Activated naive CD4-positive, alpha-beta T cell treated with Interleukin-2 at 50 U/mL for 16 hours (primary cell): ENCODE measurements around the gene CLEC4E.
"Not testable (repeated sequence)": the region's sequence is repeated elsewhere in the genome, so short reads cannot be mapped to it uniquely, and the experiment has no call there.

Experiments
- DNase-seq: peaks from one replicate; pipeline ENCODE4 v3.0.0-alpha.2; 2020

The CLEC4E gene

GRCh38 chr12:8532045-8532444 is 8.7 kb downstream of the CLEC4E start:
- no peak for DNase-seq

GRCh38 chr12:8527250-8528130 is 13.2 kb downstream of the CLEC4E start:
- DNase-seq = no peak

DNA sequence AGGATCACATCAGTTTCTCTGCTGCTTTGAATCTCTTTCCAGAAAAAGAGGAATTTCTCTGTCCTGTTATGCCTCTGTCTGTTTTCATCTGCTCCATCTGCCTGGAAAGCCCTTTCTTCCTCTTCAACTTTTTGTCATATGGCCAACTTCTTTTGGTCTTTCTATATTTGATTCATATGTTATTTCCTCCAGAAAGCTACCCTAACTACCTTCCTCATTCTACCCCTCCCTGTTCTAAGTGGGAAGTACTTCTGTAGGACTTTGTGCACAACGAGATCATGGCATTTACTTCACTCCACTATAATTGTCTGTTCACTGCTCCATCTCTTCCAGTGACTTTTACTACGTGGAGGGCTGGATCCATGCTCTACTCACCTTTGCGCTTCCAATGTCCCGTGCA is 21.5 kb downstream of the CLEC4E start:
- no peak for DNase-seq

GRCh38 chr12:8517971-8518370 is 22.7 kb downstream of the CLEC4E start:
- DNase-seq = no peak

- DNase-seq = no peak
Measured at GRCh38 chr12:8513256-8513655, 27.4 kb downstream of the CLEC4E start, which contains the start of gene CLEC4D. Gene CLEC4D, plus strand, starts transcription at chr12:8513503. Its CDS starts 230 bp downstream, at chr12:8513733.

DNA sequence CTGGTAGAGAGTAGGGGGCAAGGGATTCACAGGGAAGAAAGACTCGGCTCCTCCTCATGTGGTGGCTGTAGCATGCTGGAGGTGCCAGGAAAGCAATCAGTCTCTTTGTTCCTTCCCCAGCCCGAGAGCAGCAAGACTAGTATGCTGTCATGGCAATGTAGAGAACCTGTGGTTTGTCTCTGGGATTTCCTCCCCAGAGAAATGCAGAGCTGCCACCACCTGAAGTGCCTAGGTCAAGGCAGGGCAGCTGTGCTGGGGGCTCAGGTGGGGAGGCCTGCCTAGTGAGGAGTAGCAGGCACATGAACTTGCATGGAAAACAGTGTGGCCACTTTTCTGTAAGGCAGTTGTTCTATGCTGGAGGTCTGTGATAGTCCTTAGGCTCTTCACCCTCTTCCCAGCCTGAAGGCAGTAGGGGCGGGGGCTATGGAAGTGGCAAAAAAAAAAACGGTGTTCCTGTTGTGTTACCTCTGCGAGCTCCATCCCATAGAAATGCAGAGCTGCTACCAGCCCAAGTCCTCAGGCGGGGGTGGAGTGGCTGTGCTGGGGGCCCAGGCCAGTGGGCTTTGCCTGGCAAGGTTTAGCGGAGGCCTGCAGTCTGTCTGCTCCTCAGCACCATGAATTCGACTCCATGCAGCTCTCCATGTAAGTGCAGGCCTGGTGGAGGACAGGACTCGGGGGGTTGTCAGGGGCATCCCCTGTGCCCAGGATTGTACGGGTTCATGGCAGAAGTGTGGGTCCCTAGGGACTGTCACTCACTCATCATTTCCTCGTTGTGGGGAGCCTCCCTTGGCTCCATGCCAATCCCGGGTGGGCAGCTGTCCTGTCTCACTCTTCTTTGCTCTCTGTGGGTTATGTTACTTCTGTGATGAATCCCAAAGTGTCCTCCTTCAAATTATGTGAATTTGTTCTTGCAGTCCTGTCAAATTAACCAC is 31.5 kb downstream of the CLEC4E start:
- no peak for DNase-seq

GRCh38 chr12:8508223-8508622 is 32.5 kb downstream of the CLEC4E start:
- no peak for DNase-seq

DNA sequence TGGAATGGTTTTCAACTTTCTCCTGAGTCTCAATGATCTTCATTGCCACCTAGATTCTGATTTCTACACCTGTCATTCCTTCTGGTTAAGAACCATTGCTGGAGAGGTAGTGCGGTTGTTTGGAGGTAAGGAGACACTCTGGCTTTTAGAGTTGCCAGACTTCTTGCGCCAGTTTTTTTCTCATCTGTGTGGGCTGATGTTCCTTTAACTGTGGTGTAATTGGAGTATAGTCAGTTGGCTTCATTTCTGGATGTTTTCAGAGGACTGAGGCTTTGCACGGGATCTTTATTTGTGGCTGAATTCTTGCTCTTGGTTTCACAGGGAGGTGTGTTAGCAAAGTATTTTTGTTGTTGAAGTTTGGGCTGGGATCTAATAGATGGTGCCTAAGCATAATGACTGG is 33.1 kb downstream of the CLEC4E start:
- DNase-seq = no peak

DNA sequence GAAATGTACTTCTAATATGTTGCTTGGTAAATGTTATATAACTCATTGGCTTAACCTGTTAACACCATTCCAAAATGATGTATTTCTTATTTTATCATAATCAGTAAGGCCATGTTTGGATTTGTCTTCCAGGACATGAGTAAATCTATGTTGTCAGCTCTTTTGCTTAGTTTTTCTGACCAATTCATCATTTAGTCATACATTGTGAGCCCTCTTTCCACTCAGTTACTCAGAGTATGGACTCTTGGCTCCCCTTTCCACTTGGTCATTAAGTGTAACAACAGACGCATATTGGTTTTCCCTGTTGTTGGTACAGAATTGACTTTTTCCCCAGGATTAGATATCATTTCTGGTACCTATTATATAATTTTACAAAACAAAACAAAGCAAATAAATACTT is 36.4 kb downstream of the CLEC4E start:
- DNase-seq = no peak

DNA sequence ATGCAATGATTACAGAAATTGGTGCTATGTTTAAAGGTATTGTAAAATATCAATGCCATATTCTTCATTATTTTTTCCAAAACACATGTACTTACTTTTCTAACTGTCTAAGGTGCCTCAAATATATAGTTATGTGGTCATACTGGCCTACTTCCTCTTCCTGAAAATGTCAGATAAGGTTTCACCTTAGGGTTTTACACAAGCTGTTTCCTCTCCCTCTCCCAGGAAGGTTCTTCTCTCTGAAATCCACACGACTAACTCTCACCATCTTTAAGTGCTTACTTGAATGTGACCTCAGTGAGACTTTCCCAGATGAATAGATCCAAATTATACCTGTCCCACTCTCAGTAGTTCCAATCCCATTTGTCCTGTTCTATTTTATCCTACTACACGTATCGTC is 39.0 kb downstream of the CLEC4E start:
- DNase-seq = no peak

GRCh38 chr12:8499616-8500015 is 41.1 kb downstream of the CLEC4E start:
- no peak for DNase-seq

GRCh38 chr12:8496074-8496473 is 44.6 kb downstream of the CLEC4E start:
- DNase-seq = not testable (repeated sequence)

- not testable (repeated sequence) for DNase-seq
Measured at GRCh38 chr12:8495671-8496070, 45.0 kb downstream of the CLEC4E start.

DNA sequence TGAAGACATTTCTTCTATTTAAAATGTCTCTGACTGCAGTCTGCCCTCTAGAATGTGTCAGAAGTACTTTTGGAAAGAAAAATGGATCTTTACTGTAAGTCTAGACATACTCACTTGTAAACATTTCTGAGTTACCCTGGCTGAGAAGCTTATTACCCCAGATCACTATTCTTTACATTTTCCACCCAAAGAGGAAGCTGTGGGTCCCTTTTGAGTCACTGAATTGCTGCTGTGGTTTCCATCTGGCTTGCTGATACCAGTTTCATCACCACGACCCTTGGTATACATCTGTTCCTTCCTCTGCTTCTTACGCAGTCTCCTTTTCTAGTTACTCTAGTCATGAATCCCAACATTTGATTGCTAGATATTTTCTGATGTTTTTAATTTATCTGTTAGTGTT is 47.6 kb downstream of the CLEC4E start:
- DNase-seq = peak; percentile 44

DNA sequence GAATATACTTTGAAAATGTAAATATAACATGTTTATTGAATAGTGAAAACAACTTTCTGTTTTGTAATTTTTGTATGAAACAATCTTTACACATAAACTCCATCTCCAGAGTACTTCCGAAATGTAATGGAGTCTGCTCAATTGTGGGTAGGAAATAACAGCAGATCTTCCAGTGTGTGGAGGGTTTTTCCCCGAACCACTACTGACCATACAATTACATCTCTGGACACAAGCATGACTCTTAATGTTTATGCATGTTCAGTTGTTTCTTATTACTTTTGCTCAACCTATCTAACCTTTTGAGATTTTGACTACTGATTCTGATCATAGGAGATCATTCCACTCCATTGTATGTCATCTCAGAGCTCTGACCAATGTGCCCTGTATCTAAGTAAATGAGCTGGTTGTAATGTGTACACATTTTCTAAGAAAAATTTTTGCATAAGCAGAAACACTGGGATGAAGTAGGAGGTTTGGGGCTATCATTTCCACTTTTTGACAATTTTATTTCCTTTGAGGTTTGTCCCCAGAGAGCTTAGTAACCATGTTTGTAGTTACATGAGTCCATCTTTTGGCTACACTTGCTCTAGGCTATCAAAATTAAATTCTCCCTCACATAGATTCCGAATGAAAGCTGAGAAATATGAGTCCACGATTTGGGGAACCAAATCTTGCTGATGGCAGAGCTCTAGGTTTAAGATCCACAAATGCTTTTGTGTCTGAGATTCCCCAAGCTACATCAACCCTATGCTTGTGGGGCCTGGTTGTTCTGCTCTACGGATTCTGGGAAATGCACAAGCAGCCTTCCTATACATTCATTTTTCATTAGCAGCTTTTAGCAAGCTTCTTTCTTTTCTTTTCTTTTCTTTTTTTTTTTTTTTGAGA is 48.8 kb downstream of the CLEC4E start:
- DNase-seq = no peak
